Liver (tissue), 3 donors: ENCODE measurements around the gene NGLY1.

Experiments
- CTCF ChIP-seq: fragments of 150-350 bp; IDR thresholded peaks from 2 replicates; pipeline ENCODE4 v1.5.1; 2017; ENCODE audit warnings: improper control_type of control experiment, low read depth, low read length; ENCODE audit not compliant: missing input control
- EGR1 ChIP-seq, 2 donors: IDR thresholded peaks; 2 replicates each; pipeline ENCODE4 v1.6.1; 2016 to 2018; ENCODE audit warnings: antibody characterized with exemption in 2 of 2, low read depth in 2 of 2
- GABPA ChIP-seq, 2 donors: IDR thresholded peaks in 1 of 2; conservative IDR thresholded peaks in 1 of 2; 2 replicates each; pipeline ENCODE4 v1.6.1; 2016; ENCODE audit warnings: antibody characterized with exemption in 2 of 2, mild to moderate bottlenecking in 1 of 2, moderate library complexity in 1 of 2
- JUND ChIP-seq, 2 donors: IDR thresholded peaks; 2 replicates each; pipeline ENCODE4 v1.6.1; 2016; ENCODE audit warnings: antibody characterized with exemption in 2 of 2
- NR2F2 ChIP-seq: IDR thresholded peaks from 2 replicates; pipeline ENCODE4 v1.6.1; 2016; ENCODE audit warnings: antibody characterized with exemption
- RAD21 ChIP-seq, 2 donors: IDR thresholded peaks; 2 replicates each; pipeline ENCODE4 v1.6.1; 2016; ENCODE audit warnings: antibody characterized with exemption in 2 of 2, mild to moderate bottlenecking in 2 of 2
- REST ChIP-seq: IDR thresholded peaks from 2 replicates; pipeline ENCODE4 v1.6.1; 2016; ENCODE audit warnings: antibody characterized with exemption, mild to moderate bottlenecking
- TAF1 ChIP-seq: conservative IDR thresholded peaks from 2 replicates; pipeline ENCODE4 v1.6.1; 2016; ENCODE audit warnings: antibody characterized with exemption, mild to moderate bottlenecking
- ZBTB33 ChIP-seq: IDR thresholded peaks from 2 replicates; pipeline ENCODE4 v1.6.1; 2016; ENCODE audit warnings: antibody characterized with exemption
- donor health status: healthy.
- donor health status: healthy.

- TF ChIP-seq EGR1 (IDR thresholded peaks at IDR 0.05; ENCODE audit: low read depth in 2 of 2) (no peak), CTCF (no peak), JUND (IDR thresholded peaks at IDR 0.05) (no peak), GABPA (IDR thresholded peaks at IDR 0.05 in 1 of 2, conservative IDR thresholded peaks at IDR 0.05 in 1 of 2) (no peak), ZBTB33 (no peak), REST (no peak), RAD21 (IDR thresholded peaks at IDR 0.05) (no peak), TAF1 (no peak), NR2F2 (no peak)
These were observed 21.4 kb upstream of the NGLY1 start for GRCh38 chr3:25804676-25805075.
